Keratinocyte (primary cell): ENCODE measurements around the gene CMBL. TPM values are rescaled to one million over a fixed set of nuclear protein-coding genes. Genes with fewer than 3 reads are reported as not detected.
"Not testable (repeated sequence)": the region's sequence is repeated elsewhere in the genome, so short reads cannot be mapped to it uniquely, and the experiment has no call there.

Experiments used
- DNase-seq: peaks from one replicate; pipeline ENCODE4 v3.0.0-alpha.2; 2011; ENCODE audit warnings: low read depth, missing footprints, low spot score
- FAIRE-seq: peaks from 2 replicates; lab custom pipeline; 2011; peaks lifted over from hg19 to GRCh38; lab: Jason Lieb, UNC
- H2AFZ ChIP-seq: 2 replicates; pipeline ENCODE4 v1.6.0; 2012; ENCODE audit warnings: low read length, control low read depth, inconsistent platforms; ENCODE audit not compliant: control insufficient read depth
- H3K27ac ChIP-seq: 2 replicates; pipeline ENCODE4 v1.5.1; 2011; ENCODE audit warnings: low read length; ENCODE audit not compliant: control insufficient read depth, insufficient read depth
- H3K27me3 ChIP-seq: 3 replicates; pipeline ENCODE4 v1.6.0; 2011; ENCODE audit warnings: low read length; ENCODE audit not compliant: control insufficient read depth, insufficient read depth; ENCODE audit errors: extremely low read depth
- H3K36me3 ChIP-seq, 2 experiments: 2 replicates in 1 of 2; 3 replicates in 1 of 2; pipeline ENCODE4 v1.5.1; 2011; ENCODE audit warnings: low read length in 2 of 2, mild to moderate bottlenecking in 1 of 2; ENCODE audit not compliant: control insufficient read depth in 2 of 2, insufficient read depth in 2 of 2; ENCODE audit errors: extremely low read depth in 1 of 2
- H3K4me1 ChIP-seq: 3 replicates; pipeline ENCODE4 v1.5.1; 2011; ENCODE audit warnings: low read length; ENCODE audit not compliant: control insufficient read depth, insufficient read depth; ENCODE audit errors: extremely low read depth
- H3K4me2 ChIP-seq: 3 replicates; pipeline ENCODE4 v1.6.0; 2011; ENCODE audit warnings: low read depth, low read length; ENCODE audit not compliant: control insufficient read depth, insufficient read depth; ENCODE audit errors: extremely low read depth
- H3K4me3 ChIP-seq, 3 experiments: fragments of 200-600 bp in 1 of 3; sonication (generic) in 1 of 3; 2 replicates in 2 of 3; 3 replicates in 1 of 3; pipeline ENCODE4 v1.5.1; 2011 to 2016; ENCODE audit warnings: low read length in 3 of 3, mild to moderate bottlenecking in 3 of 3, control low read depth in 2 of 3, inconsistent platforms in 1 of 3, low read depth in 1 of 3, mixed read lengths in 1 of 3, mixed run types in 1 of 3, moderate library complexity in 1 of 3; ENCODE audit not compliant: control insufficient read depth in 2 of 3, insufficient read depth in 2 of 3; ENCODE audit errors: extremely low read depth in 1 of 3
- H3K79me2 ChIP-seq: 2 replicates; pipeline ENCODE4 v1.6.0; 2012; ENCODE audit warnings: low read length; ENCODE audit not compliant: control insufficient read depth, insufficient read depth
- H3K9ac ChIP-seq: 3 replicates; pipeline ENCODE4 v1.6.0; 2011; ENCODE audit warnings: low read length; ENCODE audit not compliant: control insufficient read depth, insufficient read depth; ENCODE audit errors: extremely low read depth
- H3K9me1 ChIP-seq: 3 replicates; pipeline ENCODE4 v1.6.0; 2011; ENCODE audit warnings: low read length; ENCODE audit not compliant: control insufficient read depth, insufficient read depth; ENCODE audit errors: extremely low read depth
- H3K9me3 ChIP-seq: 2 replicates; pipeline ENCODE4 v1.5.1; 2012; ENCODE audit warnings: low read depth, low read length; ENCODE audit not compliant: control insufficient read depth
- H4K20me1 ChIP-seq: 3 replicates; pipeline ENCODE4 v1.6.0; 2011; ENCODE audit warnings: low read length; ENCODE audit not compliant: control insufficient read depth, insufficient read depth; ENCODE audit errors: extremely low read depth
- EZH2 ChIP-seq: IDR thresholded peaks from one replicate; pipeline ENCODE4 v1.6.1; 2012; ENCODE audit warnings: inconsistent platforms, mild to moderate bottlenecking, low read length, moderate library complexity
- dilution Hi-C: fragments of 300-500 bp; cut with MboI; formaldehyde crosslinking; loops from one replicate; pipeline ENCODE4 v1.7.0; 2020; ENCODE audit warnings: low sequenced_read_pairs; ENCODE audit not compliant: extremely low pct_ligation_motif_present
- polyA plus RNA-seq, 5 experiments: library from polyadenylated mRNA; depleted of rRNA in 3 of 5; stranded (reverse) in 3 of 5; stranded (forward) in 1 of 5; unstranded in 1 of 5; fragments of >200 nt; gene quantifications; 1 replicate in 1 of 5; 2 replicates in 3 of 5; 3 replicates in 1 of 5; pipeline versions ENCODE4 v1.2.1 to v1.2.3, GENCODE V29; 2011 to 2012; ENCODE audit warnings: missing spikeins in 2 of 5, low read depth in 1 of 5, low replicate concordance in 1 of 5
- TF ChIP-seq, protein P1 (sequence below), 3 experiments: IDR thresholded peaks in 1 of 3; conservative IDR thresholded peaks in 1 of 3; optimal IDR thresholded peaks in 1 of 3; 2 replicates in 2 of 3; 3 replicates in 1 of 3; pipeline versions ENCODE3 to v1.5.1; 2011; ENCODE audit warnings: low read length in 3 of 3, mild to moderate bottlenecking in 3 of 3, moderate library complexity in 2 of 3, control low read depth in 1 of 3, inconsistent platforms in 1 of 3; ENCODE audit not compliant: insufficient read depth in 2 of 3; ENCODE audit errors: extremely low read depth in 1 of 3

Gene CMBL
- polyA plus RNA-seq, 1 donor (not counting 4 experiments of a cell fraction or from before 2014, with no cell fraction given) = 9.1 TPM

GRCh38 chr5:10351199-10351905, 43.6 kb upstream of the CMBL start:
- no peak for TF ChIP-seq EZH2
- TF ChIP-seq, protein P1, sequence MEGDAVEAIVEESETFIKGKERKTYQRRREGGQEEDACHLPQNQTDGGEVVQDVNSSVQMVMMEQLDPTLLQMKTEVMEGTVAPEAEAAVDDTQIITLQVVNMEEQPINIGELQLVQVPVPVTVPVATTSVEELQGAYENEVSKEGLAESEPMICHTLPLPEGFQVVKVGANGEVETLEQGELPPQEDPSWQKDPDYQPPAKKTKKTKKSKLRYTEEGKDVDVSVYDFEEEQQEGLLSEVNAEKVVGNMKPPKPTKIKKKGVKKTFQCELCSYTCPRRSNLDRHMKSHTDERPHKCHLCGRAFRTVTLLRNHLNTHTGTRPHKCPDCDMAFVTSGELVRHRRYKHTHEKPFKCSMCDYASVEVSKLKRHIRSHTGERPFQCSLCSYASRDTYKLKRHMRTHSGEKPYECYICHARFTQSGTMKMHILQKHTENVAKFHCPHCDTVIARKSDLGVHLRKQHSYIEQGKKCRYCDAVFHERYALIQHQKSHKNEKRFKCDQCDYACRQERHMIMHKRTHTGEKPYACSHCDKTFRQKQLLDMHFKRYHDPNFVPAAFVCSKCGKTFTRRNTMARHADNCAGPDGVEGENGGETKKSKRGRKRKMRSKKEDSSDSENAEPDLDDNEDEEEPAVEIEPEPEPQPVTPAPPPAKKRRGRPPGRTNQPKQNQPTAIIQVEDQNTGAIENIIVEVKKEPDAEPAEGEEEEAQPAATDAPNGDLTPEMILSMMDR (optimal IDR thresholded peaks at IDR 0.05 in 1 of 3, IDR thresholded peaks at IDR 0.05 in 1 of 3, conservative IDR thresholded peaks at IDR 0.05 in 1 of 3; ENCODE audit: extremely low read depth in 1 of 3, insufficient read depth in 2 of 3, low read length in 3 of 3) = no peak
- H4K20me1 ChIP-seq = no peaks in the 10 kb centered on the region
- H3K4me2 ChIP-seq = peak overlapping the region; percentile 99
- dilution Hi-C loops = no loop called here
- no peak overlapping the region for H3K4me3 ChIP-seq
- no peaks in the 10 kb centered on the region for H3K9me3 ChIP-seq
- no peaks in the 10 kb centered on the region for H3K9me1 ChIP-seq
- H3K4me1 ChIP-seq = peaks cover 14% of the 10 kb centered on the region
- no peak overlapping the region for H3K9ac ChIP-seq
- no peaks in the 10 kb centered on the region for H3K36me3 ChIP-seq
- peaks cover 26% of the 10 kb centered on the region for H3K79me2 ChIP-seq
- H2AFZ ChIP-seq = no peak overlapping the region
- FAIRE-seq = peak; percentile 96
- no peaks in the 10 kb centered on the region for H3K27me3 ChIP-seq
- DNase-seq = peak; percentile 78
- peak overlapping the region; percentile 54 for H3K27ac ChIP-seq

- Histone ChIP-seq H3K27me3 (no peaks in the 10 kb centered on the region), H3K9me1 (no peaks in the 10 kb centered on the region), H3K79me2 (peaks cover 3% of the 10 kb centered on the region), H3K9ac (no peak overlapping the region), H4K20me1 (no peaks in the 10 kb centered on the region), H3K27ac (no peak overlapping the region), H3K9me3 (no peaks in the 10 kb centered on the region), H2AFZ (no peak overlapping the region), H3K36me3 (no peaks in the 10 kb centered on the region), H3K4me3 (no peak overlapping the region), H3K4me1 (peaks cover 14% of the 10 kb centered on the region), H3K4me2 (no peak overlapping the region)
- TF ChIP-seq EZH2 = no peak
- TF ChIP-seq, protein P1 (optimal IDR thresholded peaks at IDR 0.05 in 1 of 3, IDR thresholded peaks at IDR 0.05 in 1 of 3, conservative IDR thresholded peaks at IDR 0.05 in 1 of 3; ENCODE audit: extremely low read depth in 1 of 3, insufficient read depth in 2 of 3, low read length in 3 of 3) = no peak
- peak; percentile 13 for FAIRE-seq
- no peak for DNase-seq
- dilution Hi-C loops = no loop called here
Observed at GRCh38 chr5:10348258-10348657, 40.6 kb upstream of the CMBL start.

- H3K9me3 ChIP-seq, H3K9me1 ChIP-seq, FAIRE-seq, H3K27ac ChIP-seq, dilution Hi-C loops, H3K36me3 ChIP-seq, H3K79me2 ChIP-seq, H3K9ac ChIP-seq, DNase-seq, H4K20me1 ChIP-seq, H3K4me2 ChIP-seq, H3K27me3 ChIP-seq, H3K4me1 ChIP-seq, H2AFZ ChIP-seq, H3K4me3 ChIP-seq: not testable (repeated sequence)
Observed at GRCh38 chr5:10344461-10345106, 36.9 kb upstream of the CMBL start.
